ENCODE data around the gene CHST1.

DNA sequence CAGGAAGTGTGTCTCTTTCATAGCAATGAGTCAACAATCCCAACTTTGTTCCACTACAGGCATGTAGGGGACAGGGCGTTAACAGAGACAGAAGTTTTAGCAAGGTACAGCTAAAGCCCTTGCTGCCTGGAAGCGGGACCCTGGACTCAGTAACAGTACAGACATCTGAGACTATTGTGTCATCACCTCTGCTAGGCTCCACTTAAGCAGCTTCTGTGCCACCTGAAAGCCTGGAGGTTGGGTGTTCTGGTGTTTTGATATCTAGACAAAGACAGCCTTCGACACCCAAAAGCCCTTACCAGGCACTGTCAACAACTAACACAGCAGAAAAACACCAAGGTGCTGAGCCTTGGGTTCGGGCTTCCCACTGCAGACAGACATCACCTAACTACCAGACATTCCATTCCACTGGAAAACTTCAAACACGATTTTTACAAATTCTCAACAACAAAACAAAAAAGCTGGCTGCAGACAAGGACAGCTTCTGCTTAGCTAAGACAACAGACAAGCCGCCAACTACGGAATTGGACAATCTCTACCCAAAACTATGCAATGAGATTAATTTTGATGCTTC lies 20.6 kb upstream of the CHST1 start:
- TF ChIP-seq, protein P1, sequence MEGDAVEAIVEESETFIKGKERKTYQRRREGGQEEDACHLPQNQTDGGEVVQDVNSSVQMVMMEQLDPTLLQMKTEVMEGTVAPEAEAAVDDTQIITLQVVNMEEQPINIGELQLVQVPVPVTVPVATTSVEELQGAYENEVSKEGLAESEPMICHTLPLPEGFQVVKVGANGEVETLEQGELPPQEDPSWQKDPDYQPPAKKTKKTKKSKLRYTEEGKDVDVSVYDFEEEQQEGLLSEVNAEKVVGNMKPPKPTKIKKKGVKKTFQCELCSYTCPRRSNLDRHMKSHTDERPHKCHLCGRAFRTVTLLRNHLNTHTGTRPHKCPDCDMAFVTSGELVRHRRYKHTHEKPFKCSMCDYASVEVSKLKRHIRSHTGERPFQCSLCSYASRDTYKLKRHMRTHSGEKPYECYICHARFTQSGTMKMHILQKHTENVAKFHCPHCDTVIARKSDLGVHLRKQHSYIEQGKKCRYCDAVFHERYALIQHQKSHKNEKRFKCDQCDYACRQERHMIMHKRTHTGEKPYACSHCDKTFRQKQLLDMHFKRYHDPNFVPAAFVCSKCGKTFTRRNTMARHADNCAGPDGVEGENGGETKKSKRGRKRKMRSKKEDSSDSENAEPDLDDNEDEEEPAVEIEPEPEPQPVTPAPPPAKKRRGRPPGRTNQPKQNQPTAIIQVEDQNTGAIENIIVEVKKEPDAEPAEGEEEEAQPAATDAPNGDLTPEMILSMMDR (IDR thresholded peaks at IDR 0.05; ENCODE audit: insufficient read depth, low read depth, low read length) = no peak
- TF ChIP-seq EZH2 (IDR thresholded peaks at IDR 0.05; ENCODE audit: insufficient read depth, low read length) = no peak

All from astrocyte (in vitro differentiated cells and primary cell).